ENCODE data around the gene VAV1.

DNA sequence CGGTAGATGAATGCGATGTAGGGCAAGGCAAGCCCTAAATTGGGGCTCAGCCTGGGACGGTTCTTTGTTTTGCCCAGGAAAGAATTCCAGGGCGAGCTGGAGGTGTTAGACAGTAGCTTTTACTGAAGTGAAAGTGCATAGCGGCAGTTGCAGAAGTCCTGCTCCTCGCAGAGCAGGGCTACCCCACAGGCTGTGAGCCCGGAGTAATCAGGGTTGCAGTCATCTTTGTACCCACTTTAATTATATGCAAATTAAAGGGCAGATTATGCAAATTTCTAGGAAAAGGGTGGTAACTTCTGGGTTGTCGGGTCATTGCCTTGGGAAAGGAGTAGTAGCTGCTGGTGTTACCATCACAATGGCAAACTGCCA is 30.5 kb downstream of the VAV1 start:
- TF ChIP-seq, protein P1, sequence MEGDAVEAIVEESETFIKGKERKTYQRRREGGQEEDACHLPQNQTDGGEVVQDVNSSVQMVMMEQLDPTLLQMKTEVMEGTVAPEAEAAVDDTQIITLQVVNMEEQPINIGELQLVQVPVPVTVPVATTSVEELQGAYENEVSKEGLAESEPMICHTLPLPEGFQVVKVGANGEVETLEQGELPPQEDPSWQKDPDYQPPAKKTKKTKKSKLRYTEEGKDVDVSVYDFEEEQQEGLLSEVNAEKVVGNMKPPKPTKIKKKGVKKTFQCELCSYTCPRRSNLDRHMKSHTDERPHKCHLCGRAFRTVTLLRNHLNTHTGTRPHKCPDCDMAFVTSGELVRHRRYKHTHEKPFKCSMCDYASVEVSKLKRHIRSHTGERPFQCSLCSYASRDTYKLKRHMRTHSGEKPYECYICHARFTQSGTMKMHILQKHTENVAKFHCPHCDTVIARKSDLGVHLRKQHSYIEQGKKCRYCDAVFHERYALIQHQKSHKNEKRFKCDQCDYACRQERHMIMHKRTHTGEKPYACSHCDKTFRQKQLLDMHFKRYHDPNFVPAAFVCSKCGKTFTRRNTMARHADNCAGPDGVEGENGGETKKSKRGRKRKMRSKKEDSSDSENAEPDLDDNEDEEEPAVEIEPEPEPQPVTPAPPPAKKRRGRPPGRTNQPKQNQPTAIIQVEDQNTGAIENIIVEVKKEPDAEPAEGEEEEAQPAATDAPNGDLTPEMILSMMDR (IDR thresholded peaks at IDR 0.05) = no peak
- TF ChIP-seq POLR2AphosphoS5 (IDR thresholded peaks at IDR 0.05) (no peak), EP300 (IDR thresholded peaks at IDR 0.05) (no peak), POLR2A (IDR thresholded peaks at IDR 0.05) (no peak)
